ENCODE measurements around the gene NUTM2D. TPM values are rescaled to one million over a fixed set of nuclear protein-coding genes. Genes with fewer than 3 reads are reported as not detected.
"Not testable (repeated sequence)": the region's sequence is repeated elsewhere in the genome, so short reads cannot be mapped to it uniquely, and the experiment has no call there.

The NUTM2D gene
- polyA plus RNA-seq, 3 donors = 7.4 to 8.4 (median 8.2) TPM

DNA sequence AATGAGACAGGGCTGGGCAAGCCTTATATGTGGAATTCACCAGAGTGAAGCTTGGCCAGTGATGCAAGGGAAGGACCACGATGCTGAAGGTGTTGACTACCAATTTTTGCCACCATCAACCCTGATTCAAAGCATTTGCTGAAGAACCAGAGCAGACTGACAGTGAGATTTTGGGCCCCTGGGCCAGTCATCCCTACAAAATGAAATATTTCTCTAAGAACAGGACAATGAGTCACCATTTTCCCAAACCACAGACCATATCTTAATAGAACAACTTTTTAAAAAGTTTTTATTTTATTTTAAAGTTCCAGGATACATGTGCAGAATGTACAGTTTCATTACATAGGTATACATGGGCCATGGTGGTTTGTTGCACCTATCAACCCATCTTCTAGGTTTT is 16.5 kb downstream of the NUTM2D start:
- not testable (repeated sequence) for DNase-seq (ENCODE audit: low read depth in 3 of 3, low spot score in 2 of 3)

- DNase-seq (ENCODE audit: low read depth in 3 of 3, low spot score in 2 of 3) = not testable (repeated sequence)
Measured at GRCh38 chr10:87379115-87379514, 21.6 kb downstream of the NUTM2D start.

DNA sequence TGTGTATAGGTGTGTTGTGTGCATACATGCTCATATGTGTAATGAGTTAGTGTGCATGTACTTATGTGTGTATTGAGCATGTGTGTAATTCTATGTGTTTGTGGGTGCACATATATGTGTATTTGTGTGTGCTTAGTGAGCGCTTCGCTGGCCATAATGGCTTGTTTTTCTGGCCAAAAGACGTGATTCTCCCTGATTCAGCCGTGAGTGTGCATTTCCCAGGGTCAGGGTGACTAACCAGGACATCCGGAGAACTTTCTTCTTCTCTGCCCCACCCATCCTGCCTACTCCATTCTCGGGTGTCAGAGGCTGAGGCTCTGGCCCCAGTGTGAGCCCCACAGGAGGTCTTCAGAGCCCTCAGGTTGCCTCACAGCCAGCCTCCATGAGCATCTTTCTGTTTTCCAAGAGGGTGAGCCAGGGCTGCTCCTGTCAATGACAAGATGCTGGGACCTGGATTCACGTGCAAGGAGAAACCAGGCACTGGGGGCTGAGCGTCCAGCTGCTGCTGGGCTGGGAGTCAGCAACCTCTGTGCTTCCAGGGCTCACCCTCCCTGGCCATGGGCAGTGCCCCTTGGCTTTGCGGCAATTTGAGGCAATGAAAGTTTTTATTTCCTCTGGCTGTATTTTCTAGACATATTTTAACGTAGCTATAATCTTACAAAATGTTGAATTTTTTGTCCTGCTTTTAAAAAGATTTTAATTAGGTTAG is 25.8 kb downstream of the NUTM2D start:
- not testable (repeated sequence) for DNase-seq (ENCODE audit: low read depth in 3 of 3, low spot score in 2 of 3)

DNA sequence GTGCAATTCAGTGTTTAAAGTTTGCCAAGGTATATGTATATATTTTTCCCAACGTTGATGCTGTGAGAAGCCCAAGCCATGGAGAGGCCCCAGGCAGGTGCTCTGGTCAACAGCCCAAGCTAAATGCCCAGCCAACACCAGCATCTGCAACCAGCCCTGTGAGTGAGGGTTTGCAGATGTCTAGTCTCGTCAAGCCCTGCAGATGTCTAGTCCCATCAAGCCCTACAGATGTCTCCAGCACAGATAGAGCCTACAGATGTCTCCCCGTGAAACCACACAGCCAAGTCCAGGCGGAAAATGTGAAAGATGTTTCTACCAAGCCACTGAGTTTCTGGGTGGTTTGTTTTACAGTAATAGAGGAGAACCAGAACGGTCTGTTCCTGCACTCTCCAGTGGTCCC is 26.7 kb downstream of the NUTM2D start:
- DNase-seq (ENCODE audit: low read depth in 3 of 3, low spot score in 2 of 3) = not testable (repeated sequence)

DNA sequence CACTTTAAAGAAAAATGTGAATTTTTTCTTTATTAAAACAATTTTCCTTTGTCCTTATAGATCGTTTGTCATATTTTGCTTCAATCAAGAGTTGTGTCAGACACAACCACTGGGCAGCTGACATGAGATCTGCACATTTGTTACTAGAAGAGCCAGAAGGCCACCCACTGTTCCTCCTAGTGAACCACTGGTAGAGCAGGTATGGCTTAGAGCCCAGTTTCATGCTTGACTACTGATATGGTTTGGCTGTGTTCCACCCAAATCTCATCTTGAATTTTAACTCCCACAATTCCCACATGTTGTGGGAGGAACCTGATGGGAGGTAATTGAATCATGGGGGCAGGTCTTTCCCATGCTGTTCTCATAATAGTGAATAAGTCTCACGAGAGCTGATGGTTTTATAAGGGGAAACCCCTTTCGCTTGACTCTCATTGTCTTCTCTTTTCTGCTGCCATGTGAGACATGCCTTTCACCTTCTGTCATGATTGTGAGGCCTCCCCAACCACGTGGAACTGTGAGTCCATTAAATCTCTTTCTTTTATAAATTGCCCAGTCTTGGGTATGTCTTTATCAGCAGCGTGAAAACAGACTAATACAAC is 28.3 kb downstream of the NUTM2D start:
- not testable (repeated sequence) for DNase-seq (ENCODE audit: low read depth in 3 of 3, low spot score in 2 of 3)

- DNase-seq (ENCODE audit: low read depth in 3 of 3, low spot score in 2 of 3) = not testable (repeated sequence)
Measured at GRCh38 chr10:87391360-87391759, 33.8 kb downstream of the NUTM2D start.

DNA sequence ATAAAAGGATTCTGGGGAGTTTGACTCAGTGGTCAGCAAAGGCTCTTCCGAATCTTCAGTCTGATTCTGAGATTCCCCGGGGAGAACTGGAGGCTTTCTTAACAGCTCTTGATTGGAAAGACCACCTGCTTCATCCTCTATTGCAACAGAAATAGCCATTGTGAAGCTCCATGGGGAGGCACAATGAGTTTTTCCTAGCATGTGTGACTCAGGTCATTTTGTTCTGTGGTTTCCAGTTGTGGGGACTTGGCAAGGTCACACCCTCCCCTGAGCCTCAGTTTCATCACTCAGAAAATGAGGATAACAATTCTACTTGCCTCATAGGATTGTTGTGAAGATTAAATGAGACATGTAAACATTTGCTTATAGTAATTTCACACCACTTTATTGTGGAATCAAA is 38.7 kb downstream of the NUTM2D start:
- not testable (repeated sequence) for DNase-seq (ENCODE audit: low read depth in 3 of 3, low spot score in 2 of 3)

GRCh38 chr10:87398436-87398835 is 40.9 kb downstream of the NUTM2D start:
- not testable (repeated sequence) for DNase-seq (ENCODE audit: low read depth in 3 of 3, low spot score in 2 of 3)

DNA sequence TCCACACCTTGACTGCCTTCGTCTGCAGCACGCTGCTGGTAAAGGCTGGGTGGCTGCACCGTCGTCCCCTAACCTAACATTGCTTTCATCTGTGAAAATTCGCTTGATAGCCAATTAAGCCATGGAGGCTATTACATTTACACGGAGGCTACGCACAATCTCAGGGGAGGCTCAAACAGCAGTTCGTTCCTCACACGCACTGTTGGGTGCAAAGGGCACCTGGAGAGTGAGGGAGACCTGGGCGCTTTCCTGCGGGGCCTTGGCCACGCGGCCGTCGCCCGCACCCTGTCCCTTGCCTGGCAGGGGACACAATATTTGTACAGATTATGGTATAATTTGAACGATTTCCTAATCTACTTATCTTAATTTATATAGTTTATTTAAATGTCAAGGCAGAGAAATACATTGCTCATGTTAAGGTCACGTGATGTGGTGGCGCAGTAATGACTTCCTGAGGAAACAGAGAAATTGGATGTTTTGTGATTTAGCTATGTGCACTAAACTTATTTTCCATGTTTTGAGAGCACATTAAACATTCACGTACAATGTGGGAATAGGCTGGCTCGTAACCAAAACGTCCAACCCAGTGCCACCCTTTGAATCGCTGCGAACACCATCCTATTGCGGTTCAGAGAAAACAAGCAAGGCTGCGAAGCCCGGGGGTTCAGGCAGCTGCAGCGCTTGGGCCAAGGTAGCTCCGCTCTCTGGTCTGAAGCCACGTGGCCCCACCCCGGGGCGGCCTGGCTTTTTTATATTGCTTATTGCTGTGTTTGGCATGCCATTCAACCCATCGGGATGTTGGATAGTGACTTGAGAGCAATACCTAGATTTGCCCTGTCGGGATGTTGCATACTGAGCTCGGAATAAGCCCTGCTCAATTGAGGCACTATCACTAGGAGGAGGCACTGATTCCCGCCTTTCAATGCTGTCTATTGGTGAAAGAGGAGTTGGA is 50.2 kb downstream of the NUTM2D start:
- not testable (repeated sequence) for DNase-seq (ENCODE audit: low read depth in 3 of 3, low spot score in 2 of 3)

DNA sequence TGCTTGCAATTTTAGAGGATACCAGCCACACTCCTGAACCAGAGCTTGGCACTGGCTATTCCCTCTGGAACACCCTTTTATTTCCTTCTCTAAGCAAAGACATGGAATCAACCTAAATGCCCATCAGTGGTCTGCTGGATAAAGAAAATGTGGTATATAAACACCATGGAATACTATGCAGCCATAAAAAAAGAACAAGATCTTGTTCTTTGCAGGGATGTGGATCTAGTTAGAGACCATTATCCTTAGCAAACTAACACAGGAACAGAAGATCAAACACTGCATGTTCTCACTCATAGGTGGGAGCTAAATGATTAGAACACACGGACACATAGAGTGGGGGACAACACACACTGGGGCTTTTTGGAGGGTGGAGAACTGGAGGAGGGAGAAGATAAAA is 56.4 kb downstream of the NUTM2D start:
- DNase-seq (ENCODE audit: low read depth in 3 of 3, low spot score in 2 of 3) = not testable (repeated sequence)

Other genes with a start within 250 kb of the NUTM2D start
- 1 to 10 TPM; 1.9 to 4.0 (median 3.7) TPM for gene NUTM2A, start 132.3 kb upstream of the NUTM2D start, polyA plus RNA-seq (ENCODE audit: insufficient read length in 3 of 3)
- gene MINPP1, start 147.1 kb downstream of the NUTM2D start, polyA plus RNA-seq (ENCODE audit: insufficient read length in 3 of 3) = 10 to 100 TPM; 45.9 to 48.9 (median 47.0) TPM